ENCODE measurements around the gene TRIM27. TPM values are rescaled to one million over a fixed set of nuclear protein-coding genes. Genes with fewer than 3 reads are reported as not detected.
A peak's percentile ranks its signal among the peaks of the same experiment; 100 is the strongest.

TRIM27 gene
- total RNA-seq, 1 donor from 2014 or later, result 82.8 TPM

DNA sequence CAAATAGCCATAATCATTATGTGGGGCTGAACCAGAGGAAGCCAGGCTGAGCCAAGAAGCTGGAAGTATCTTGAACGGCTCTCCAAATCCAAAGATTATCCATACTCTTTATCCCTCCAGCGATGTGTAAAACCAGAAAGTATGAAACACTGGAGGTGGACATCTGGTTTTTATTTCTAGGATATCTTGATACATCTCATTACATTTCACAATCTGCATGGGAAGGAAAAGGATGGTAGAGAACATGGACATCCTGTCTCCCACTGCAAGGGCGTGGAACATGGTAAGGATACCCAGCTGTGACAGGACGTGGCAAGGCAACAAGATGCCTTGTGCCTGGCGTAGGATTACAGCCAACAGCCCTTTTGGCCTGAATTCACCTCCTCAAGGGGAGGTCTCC, 20.1 kb downstream of the TRIM27 start:
- H3K4me1 Mint-ChIP-seq (ENCODE audit: unreplicated experiment), result no peaks in the 10 kb centered on the region
- no peaks in the 10 kb centered on the region for H3K27me3 Mint-ChIP-seq (ENCODE audit: unreplicated experiment)
- no peaks in the 10 kb centered on the region for H3K9me3 Mint-ChIP-seq (ENCODE audit: unreplicated experiment)
- no peak for DNase-seq (ENCODE audit: low spot score)
- H3K27ac Mint-ChIP-seq (ENCODE audit: unreplicated experiment), result no peak overlapping the region
- peaks cover 50% of the 10 kb centered on the region for H3K36me3 Mint-ChIP-seq (ENCODE audit: low read depth, unreplicated experiment)
- peak overlapping the region; percentile 59 for H3K4me3 Mint-ChIP-seq (ENCODE audit: unreplicated experiment)
- TF ChIP-seq, protein P1, sequence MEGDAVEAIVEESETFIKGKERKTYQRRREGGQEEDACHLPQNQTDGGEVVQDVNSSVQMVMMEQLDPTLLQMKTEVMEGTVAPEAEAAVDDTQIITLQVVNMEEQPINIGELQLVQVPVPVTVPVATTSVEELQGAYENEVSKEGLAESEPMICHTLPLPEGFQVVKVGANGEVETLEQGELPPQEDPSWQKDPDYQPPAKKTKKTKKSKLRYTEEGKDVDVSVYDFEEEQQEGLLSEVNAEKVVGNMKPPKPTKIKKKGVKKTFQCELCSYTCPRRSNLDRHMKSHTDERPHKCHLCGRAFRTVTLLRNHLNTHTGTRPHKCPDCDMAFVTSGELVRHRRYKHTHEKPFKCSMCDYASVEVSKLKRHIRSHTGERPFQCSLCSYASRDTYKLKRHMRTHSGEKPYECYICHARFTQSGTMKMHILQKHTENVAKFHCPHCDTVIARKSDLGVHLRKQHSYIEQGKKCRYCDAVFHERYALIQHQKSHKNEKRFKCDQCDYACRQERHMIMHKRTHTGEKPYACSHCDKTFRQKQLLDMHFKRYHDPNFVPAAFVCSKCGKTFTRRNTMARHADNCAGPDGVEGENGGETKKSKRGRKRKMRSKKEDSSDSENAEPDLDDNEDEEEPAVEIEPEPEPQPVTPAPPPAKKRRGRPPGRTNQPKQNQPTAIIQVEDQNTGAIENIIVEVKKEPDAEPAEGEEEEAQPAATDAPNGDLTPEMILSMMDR (IDR thresholded peaks at IDR 0.05; ENCODE audit: unreplicated experiment), result no peak

DNA sequence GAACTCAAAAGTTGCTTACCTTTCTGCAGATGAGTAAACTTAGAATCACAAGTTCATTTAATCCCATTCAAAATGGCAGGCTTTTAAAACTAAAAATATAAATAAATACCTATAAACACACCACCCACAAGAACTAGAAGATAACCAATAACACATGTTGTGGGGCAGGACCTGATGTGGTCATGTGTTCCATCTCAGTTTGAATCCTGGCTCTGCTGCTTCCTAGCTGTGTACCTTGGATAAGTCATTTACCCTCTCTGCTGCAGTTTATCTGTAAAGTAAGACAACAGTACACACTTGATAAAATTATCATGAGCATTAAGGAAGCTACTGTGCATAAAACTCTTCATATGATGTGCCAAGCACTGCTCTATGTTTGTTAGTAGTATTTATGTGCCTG, 22.0 kb downstream of the TRIM27 start:
- TF ChIP-seq, protein P1 (IDR thresholded peaks at IDR 0.05; ENCODE audit: unreplicated experiment), result no peak
- H3K9me3 Mint-ChIP-seq (ENCODE audit: unreplicated experiment), result no peaks in the 10 kb centered on the region
- H3K4me1 Mint-ChIP-seq (ENCODE audit: unreplicated experiment), result peaks cover 3% of the 10 kb centered on the region
- H3K27ac Mint-ChIP-seq (ENCODE audit: unreplicated experiment), result no peak overlapping the region
- H3K27me3 Mint-ChIP-seq (ENCODE audit: unreplicated experiment), result peaks cover 3% of the 10 kb centered on the region
- no peak overlapping the region for H3K4me3 Mint-ChIP-seq (ENCODE audit: unreplicated experiment)
- DNase-seq (ENCODE audit: low spot score), result no peak
- H3K36me3 Mint-ChIP-seq (ENCODE audit: low read depth, unreplicated experiment), result peaks cover 46% of the 10 kb centered on the region

DNA sequence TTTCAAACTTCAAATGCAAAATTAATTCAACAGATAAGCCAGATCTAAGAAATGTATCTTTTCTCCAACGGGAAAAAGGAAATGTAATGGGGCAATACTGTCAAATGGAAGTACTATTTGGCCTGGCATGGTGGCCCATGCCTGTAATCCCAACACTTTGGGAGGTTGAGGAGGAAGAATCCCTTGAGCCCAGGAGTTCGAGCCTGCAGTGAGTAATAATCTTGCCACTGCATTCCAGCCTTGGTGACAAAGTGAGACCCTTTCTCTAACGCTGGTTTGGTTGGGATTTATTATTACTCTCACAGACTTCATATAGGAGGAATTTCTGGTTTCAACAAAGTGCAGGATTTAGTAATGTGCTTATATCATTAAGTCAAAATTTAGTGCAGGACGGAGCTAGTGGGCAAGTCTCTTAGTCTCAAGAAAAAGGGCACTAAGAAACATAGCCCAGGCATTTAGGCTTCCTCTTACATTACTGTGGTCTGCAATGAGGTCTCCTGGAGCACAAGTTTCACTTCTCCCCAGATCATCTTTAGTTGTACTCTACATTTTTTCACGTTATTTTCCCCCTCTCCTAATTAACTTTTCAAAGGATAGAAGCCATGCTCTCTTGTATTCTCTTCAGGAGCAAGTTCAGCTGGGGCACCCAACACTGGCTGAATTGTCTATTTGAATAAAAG, 23.1 kb downstream of the TRIM27 start:
- Mint-ChIP-seq H3K27me3 (ENCODE audit: unreplicated experiment) (peaks cover 13% of the 10 kb centered on the region), H3K4me1 (ENCODE audit: unreplicated experiment) (peaks cover 13% of the 10 kb centered on the region), H3K27ac (ENCODE audit: unreplicated experiment) (peak overlapping the region; percentile 7), H3K9me3 (ENCODE audit: unreplicated experiment) (no peaks in the 10 kb centered on the region), H3K36me3 (ENCODE audit: low read depth, unreplicated experiment) (peaks cover 43% of the 10 kb centered on the region), H3K4me3 (ENCODE audit: unreplicated experiment) (no peak overlapping the region)
- no peak for DNase-seq (ENCODE audit: low spot score)
- TF ChIP-seq, protein P1 (IDR thresholded peaks at IDR 0.05; ENCODE audit: unreplicated experiment), result no peak

DNA sequence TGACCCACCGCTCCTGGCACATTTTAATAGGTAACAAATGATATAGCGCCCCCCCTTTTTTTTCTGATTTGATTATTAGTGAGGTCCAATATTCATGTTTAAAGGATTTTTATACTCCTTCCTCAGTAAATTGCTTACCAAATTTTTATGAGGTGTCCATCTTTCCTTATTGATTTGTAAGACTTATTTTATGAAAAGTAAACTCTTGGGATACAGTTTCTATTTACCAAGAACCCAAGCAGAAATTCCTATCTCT, 25.1 kb downstream of the TRIM27 start:
- H3K27me3 Mint-ChIP-seq (ENCODE audit: unreplicated experiment), result peaks cover 13% of the 10 kb centered on the region
- peaks cover 28% of the 10 kb centered on the region for H3K36me3 Mint-ChIP-seq (ENCODE audit: low read depth, unreplicated experiment)
- DNase-seq (ENCODE audit: low spot score), result no peak
- TF ChIP-seq, protein P1 (IDR thresholded peaks at IDR 0.05; ENCODE audit: unreplicated experiment), result no peak
- no peak overlapping the region for H3K4me3 Mint-ChIP-seq (ENCODE audit: unreplicated experiment)
- no peaks in the 10 kb centered on the region for H3K9me3 Mint-ChIP-seq (ENCODE audit: unreplicated experiment)
- peak overlapping the region; percentile 78 for H3K27ac Mint-ChIP-seq (ENCODE audit: unreplicated experiment)
- peaks cover 13% of the 10 kb centered on the region for H3K4me1 Mint-ChIP-seq (ENCODE audit: unreplicated experiment)

DNA sequence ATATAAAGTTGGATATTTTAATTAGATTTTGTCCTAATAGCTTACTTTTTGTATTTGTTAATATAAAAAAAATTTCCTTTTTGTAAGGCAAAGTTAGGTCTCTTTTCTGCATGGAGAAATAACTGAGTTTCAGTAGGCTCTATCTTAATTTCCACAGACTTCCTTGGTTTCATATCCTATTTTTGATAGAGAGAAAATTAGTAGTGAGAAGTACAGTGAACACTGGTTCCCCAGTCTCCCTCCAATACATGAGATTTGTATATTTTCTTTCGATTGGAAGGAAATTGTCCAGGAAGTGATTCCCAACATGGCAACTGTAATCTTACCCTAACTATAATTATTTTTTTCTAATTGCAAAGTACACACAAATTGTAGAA, 26.4 kb downstream of the TRIM27 start:
- H3K27ac Mint-ChIP-seq (ENCODE audit: unreplicated experiment), result peak overlapping the region; percentile 100
- peaks cover 13% of the 10 kb centered on the region for H3K4me1 Mint-ChIP-seq (ENCODE audit: unreplicated experiment)
- H3K4me3 Mint-ChIP-seq (ENCODE audit: unreplicated experiment), result peak overlapping the region; percentile 97
- TF ChIP-seq, protein P1 (IDR thresholded peaks at IDR 0.05; ENCODE audit: unreplicated experiment), result no peak
- DNase-seq (ENCODE audit: low spot score), result no peak
- peaks cover 13% of the 10 kb centered on the region for H3K27me3 Mint-ChIP-seq (ENCODE audit: unreplicated experiment)
- H3K36me3 Mint-ChIP-seq (ENCODE audit: low read depth, unreplicated experiment), result peaks cover 18% of the 10 kb centered on the region
- H3K9me3 Mint-ChIP-seq (ENCODE audit: unreplicated experiment), result no peaks in the 10 kb centered on the region
